Activated CD8-positive, alpha-beta memory T cell treated with anti-CD3 and anti-CD28 coated beads, Interleukin-2, amount 50 U/mL, for 4 hours (primary cell): ENCODE measurements around the gene APOC1.
"Not testable (repeated sequence)": the region's sequence is repeated elsewhere in the genome, so short reads cannot be mapped to it uniquely, and the experiment has no call there.

Experiments
- DNase-seq: peaks from one replicate; pipeline ENCODE4 v3.0.0-alpha.2; 2020

APOC1 gene

DNA sequence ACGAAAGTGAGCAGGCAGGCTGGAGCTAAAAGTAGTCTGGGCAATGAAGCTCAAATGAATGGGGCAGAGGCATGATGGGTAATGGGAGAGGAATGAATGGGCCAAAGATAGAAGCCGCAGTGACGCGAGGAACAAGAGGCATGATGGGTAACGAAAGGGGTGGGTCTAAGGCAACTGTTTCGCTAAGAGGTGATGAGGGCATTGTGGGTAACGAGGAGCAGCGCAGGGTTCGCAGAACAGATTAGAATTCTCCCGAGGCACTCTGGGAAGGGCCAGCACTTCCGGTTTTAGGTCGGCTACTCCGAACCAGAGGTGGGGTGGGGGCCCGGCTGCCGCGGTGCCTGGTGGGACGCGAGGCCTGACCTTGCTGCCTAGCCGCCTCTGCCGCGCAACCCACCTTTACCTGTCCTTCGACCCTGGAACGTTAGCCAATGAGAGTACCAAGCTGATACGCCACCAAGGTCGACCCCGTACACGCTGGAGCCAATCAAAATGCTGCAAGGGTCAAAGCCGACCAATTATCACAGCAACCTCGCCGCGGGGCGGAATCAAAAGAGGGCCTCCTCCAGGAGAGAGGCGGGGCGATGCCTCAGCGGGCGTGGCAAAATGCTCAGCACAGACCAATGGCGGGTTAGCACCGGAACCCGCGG is 23.9 kb upstream of the APOC1 start:
- DNase-seq, result no peak

DNA sequence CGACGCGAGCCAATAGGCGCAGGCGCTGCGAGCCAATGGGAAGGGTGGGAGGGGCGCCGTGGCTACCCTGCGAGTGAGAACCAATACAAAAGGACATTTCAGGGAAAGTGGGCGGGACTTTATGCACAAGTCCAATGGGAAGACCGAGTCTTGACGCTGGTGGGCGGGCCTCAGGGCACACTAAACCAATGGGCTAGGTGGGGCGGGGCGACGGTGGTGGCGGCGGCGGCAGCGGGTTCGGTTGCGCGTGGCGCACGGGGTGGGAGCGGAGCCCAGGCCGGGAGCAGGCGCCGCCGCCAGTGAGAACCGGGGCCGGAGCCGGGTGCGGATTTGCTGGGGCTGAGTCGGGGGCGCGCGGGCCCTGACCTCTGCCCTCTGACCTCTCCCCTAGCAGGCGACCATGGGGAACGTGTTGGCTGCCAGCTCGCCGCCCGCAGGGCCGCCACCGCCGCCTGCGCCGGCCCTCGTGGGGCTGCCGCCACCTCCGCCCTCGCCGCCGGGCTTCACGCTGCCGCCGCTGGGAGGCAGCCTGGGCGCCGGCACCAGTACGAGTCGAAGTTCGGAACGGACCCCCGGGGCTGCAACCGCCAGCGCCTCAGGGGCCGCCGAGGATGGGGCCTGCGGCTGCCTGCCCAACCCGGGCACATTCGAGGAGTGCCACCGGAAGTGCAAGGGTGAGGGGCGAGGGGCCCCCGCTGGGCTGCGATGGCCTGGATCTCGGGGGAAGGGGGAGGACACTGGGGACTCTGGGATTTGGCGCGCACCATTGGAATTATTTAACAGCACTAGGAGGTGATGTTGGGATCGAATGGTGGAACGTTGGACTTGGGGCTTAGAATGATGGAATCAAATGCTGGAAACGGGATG is 23.2 kb upstream of the APOC1 start, which contains the start of gene TOMM40:
Gene TOMM40 (plus strand): TSS at position 239 of the 867 bp plus-strand sequence. CDS start 162 bp downstream, at position 401.
- peak; percentile 100 for DNase-seq

DNA sequence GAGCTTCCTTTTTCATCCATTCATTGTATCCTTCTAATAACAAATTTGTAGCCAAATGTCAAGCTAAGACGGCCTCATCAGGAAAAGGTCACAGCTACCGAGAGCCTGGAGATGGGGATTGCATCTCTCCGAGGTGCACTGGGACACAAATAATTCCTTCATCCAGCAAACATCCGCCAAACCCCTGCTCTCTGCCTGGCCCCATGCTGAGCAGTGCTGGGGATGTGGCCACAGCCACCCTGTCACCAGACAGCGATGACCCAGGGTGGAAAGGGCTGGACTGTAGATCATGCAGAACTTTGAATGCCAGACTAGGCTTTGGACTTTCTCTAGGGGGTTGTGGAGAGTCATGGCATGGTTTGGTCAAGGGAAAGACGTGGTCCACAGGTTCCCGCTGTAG is 21.5 kb upstream of the APOC1 start:
- DNase-seq, result no peak

- no peak for DNase-seq
These were observed 20.9 kb upstream of the APOC1 start for GRCh38 chr19:44893332-44894051.

- DNase-seq, result no peak
These were observed 20.4 kb upstream of the APOC1 start for GRCh38 chr19:44894052-44894400.

DNA sequence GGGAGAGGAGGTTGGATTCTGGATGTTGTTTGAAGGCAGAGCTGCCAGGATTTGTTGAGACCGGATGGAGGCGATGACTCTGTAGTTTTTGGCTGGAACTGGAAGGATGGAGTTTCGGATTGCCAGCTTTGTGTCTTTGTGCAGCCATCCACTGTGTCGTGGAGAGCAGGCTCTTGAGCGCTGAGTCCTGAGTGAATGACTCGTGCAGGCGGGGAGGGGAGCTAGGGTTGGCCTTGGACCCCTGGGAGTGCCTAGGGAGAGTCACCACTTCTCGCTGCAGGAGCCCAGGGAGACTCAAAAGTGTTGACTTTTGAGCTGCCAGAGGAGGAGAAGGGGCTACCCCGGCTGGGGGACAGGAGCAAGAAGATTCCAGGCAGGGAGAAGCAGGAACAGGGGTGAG is 19.5 kb upstream of the APOC1 start:
- DNase-seq, result no peak

DNA sequence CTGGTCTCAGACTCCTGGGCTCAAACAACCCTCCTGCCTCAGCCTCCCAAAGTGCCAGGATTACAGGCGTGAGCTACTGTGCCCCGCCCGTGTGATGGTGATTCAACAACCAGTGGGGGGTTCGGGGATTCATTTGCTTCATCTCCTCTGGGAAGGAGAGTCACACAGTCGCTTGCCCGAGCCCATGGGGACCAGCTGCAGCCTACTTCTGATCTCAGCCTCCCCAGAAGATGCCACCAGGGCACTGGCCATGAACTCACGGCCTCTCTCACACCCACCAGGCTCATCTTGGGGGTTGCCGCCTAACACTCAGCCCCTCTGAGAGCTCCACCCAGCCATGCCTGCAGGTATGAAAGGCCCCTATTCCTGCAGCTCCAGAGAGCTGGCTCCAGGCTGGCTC is 16.6 kb upstream of the APOC1 start:
- no peak for DNase-seq

DNA sequence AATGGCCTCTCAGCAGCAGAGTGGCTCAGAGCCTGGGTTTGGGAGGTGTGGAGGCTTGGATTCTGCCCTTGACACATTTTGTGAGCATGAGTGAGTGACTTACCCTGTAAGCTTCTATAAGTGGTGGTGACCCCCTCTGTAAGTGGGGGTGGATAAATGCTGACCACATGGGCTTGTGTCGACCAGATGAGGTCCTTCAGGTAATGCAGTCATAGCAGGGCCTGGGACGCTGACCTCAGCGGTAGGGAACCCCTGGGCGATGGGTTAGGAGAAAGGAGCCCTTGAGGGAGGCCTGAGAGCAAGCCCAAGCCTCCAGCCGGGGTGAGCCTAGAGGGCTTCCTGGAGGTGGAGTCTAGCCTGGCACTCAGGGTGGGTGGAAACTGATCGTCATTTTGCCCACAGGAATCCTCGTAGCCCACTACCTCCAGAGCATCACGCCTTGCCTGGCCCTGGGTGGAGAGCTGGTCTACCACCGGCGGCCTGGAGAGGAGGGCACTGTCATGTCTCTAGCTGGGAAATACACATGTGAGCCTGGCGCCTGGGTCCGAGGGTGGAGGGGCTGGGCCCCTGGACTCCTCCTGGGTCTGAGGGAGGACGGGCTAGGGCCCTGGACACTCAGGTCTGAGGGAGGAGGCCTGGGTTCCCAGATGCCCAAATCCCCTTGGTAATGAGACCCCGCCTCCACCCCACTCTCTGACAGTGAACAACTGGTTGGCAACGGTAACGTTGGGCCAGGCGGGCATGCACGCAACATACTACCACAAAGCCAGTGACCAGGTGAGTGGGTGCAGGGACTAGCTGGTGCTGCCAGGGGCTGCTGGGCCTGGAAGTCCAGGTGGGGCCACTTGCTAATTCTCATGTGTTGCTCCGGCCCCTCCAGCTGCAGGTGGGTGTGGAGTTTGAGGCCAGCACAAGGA is 13.8 kb upstream of the APOC1 start:
- DNase-seq, result no peak

GRCh38 chr19:44903216-44903601 is 11.2 kb upstream of the APOC1 start:
- no peak for DNase-seq

GRCh38 chr19:44903602-44904425 is 10.6 kb upstream of the APOC1 start:
- DNase-seq, result peak; percentile 79

GRCh38 chr19:44904426-44904994 is 9.9 kb upstream of the APOC1 start:
- no peak for DNase-seq

DNA sequence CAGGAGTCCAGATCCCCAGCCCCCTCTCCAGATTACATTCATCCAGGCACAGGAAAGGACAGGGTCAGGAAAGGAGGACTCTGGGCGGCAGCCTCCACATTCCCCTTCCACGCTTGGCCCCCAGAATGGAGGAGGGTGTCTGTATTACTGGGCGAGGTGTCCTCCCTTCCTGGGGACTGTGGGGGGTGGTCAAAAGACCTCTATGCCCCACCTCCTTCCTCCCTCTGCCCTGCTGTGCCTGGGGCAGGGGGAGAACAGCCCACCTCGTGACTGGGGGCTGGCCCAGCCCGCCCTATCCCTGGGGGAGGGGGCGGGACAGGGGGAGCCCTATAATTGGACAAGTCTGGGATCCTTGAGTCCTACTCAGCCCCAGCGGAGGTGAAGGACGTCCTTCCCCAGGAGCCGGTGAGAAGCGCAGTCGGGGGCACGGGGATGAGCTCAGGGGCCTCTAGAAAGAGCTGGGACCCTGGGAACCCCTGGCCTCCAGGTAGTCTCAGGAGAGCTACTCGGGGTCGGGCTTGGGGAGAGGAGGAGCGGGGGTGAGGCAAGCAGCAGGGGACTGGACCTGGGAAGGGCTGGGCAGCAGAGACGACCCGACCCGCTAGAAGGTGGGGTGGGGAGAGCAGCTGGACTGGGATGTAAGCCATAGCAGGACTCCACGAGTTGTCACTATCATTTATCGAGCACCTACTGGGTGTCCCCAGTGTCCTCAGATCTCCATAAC is 8.8 kb upstream of the APOC1 start, which contains the start of gene APOE:
Gene APOE (plus strand): TSS at position 360 of the 724 bp plus-strand sequence. CDS start 829 bp downstream, outside the sequence.
- DNase-seq, result no peak

- no peak for DNase-seq
These were observed 6.8 kb upstream of the APOC1 start for GRCh38 chr19:44907613-44908012.

DNA sequence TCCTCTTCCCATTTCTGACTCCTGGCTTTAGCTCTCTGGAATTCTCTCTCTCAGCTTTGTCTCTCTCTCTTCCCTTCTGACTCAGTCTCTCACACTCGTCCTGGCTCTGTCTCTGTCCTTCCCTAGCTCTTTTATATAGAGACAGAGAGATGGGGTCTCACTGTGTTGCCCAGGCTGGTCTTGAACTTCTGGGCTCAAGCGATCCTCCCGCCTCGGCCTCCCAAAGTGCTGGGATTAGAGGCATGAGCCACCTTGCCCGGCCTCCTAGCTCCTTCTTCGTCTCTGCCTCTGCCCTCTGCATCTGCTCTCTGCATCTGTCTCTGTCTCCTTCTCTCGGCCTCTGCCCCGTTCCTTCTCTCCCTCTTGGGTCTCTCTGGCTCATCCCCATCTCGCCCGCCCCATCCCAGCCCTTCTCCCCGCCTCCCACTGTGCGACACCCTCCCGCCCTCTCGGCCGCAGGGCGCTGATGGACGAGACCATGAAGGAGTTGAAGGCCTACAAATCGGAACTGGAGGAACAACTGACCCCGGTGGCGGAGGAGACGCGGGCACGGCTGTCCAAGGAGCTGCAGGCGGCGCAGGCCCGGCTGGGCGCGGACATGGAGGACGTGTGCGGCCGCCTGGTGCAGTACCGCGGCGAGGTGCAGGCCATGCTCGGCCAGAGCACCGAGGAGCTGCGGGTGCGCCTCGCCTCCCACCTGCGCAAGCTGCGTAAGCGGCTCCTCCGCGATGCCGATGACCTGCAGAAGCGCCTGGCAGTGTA is 6.2 kb upstream of the APOC1 start:
- no peak for DNase-seq

DNA sequence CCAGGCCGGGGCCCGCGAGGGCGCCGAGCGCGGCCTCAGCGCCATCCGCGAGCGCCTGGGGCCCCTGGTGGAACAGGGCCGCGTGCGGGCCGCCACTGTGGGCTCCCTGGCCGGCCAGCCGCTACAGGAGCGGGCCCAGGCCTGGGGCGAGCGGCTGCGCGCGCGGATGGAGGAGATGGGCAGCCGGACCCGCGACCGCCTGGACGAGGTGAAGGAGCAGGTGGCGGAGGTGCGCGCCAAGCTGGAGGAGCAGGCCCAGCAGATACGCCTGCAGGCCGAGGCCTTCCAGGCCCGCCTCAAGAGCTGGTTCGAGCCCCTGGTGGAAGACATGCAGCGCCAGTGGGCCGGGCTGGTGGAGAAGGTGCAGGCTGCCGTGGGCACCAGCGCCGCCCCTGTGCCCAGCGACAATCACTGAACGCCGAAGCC is 5.6 kb upstream of the APOC1 start:
- no peak for DNase-seq

- DNase-seq, result no peak
These were observed 4.6 kb upstream of the APOC1 start for GRCh38 chr19:44909775-44910174.

GRCh38 chr19:44911896-44912295 is 2.5 kb upstream of the APOC1 start:
- not testable (repeated sequence) for DNase-seq

DNA sequence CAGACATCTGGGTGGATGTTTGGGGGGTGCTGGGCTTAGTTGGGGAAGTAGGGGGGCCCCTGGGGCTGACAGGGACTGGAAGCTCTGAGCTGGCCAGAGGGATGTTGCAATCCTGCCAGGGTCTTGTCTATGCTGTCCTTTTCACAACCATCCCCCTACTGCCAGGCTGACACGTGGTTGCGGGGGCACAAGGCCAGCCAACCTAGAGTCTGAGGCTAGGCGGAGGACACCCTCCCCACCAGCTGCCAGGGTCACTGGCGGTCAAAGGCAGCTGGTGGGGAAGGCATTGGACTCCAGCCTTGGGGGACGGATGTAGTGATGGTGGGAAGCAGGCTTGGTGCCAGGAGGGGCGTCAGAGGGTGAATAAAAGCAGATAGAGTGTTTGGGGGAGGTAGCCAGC is 1.6 kb upstream of the APOC1 start:
- no peak for DNase-seq
